Measurements from ENCODE around the gene TMEM170B.
"Not testable (repeated sequence)": the region's sequence is repeated elsewhere in the genome, so short reads cannot be mapped to it uniquely, and the experiment has no call there.

The TMEM170B gene

GRCh38 chr6:11543919-11544518 is 6.5 kb downstream of the TMEM170B start:
- peaks cover under 1% of the 10 kb centered on the region for H3K4me1 Mint-ChIP-seq
- H3K27ac Mint-ChIP-seq: no peak overlapping the region
- no peaks in the 10 kb centered on the region for H3K36me3 Mint-ChIP-seq (ENCODE audit: low read depth)
- no peak for DNase-seq
- H3K4me3 Mint-ChIP-seq: no peak overlapping the region
- TF ChIP-seq CTCF (IDR thresholded peaks at IDR 0.05): no peak
- peaks cover 27% of the 10 kb centered on the region for H3K27me3 Mint-ChIP-seq (ENCODE audit: low read depth, poor library complexity)
- H3K9me3 Mint-ChIP-seq: peaks cover 5% of the 10 kb centered on the region

- H3K36me3 Mint-ChIP-seq (ENCODE audit: low read depth); H3K9me3 Mint-ChIP-seq; DNase-seq; H3K4me3 Mint-ChIP-seq; H3K4me1 Mint-ChIP-seq; H3K27me3 Mint-ChIP-seq (ENCODE audit: low read depth, poor library complexity); H3K27ac Mint-ChIP-seq: not testable (repeated sequence)
Measured at GRCh38 chr6:11547846-11548245, 10.3 kb downstream of the TMEM170B start.

GRCh38 chr6:11548578-11548977 is 11.0 kb downstream of the TMEM170B start:
- H3K36me3 Mint-ChIP-seq (ENCODE audit: low read depth); H3K4me1 Mint-ChIP-seq; H3K27ac Mint-ChIP-seq; H3K27me3 Mint-ChIP-seq (ENCODE audit: low read depth, poor library complexity); H3K4me3 Mint-ChIP-seq; DNase-seq; H3K9me3 Mint-ChIP-seq: not testable (repeated sequence)

GRCh38 chr6:11551053-11551452 is 13.5 kb downstream of the TMEM170B start:
- H3K36me3 Mint-ChIP-seq (ENCODE audit: low read depth): no peaks in the 10 kb centered on the region

GRCh38 chr6:11552442-11552841 is 14.9 kb downstream of the TMEM170B start:
- Mint-ChIP-seq H3K4me1 (peaks cover 7% of the 10 kb centered on the region), H3K36me3 (ENCODE audit: low read depth) (no peaks in the 10 kb centered on the region), H3K27me3 (ENCODE audit: low read depth, poor library complexity) (peaks cover 6% of the 10 kb centered on the region), H3K27ac (no peak overlapping the region), H3K4me3 (no peak overlapping the region), H3K9me3 (peaks cover 9% of the 10 kb centered on the region)
- no peak for DNase-seq
- no peak for TF ChIP-seq CTCF (IDR thresholded peaks at IDR 0.05)

More at GRCh38 chr6:11551053-11551452, 13.5 kb downstream of the TMEM170B start:
- Mint-ChIP-seq H3K4me1 (peaks cover 7% of the 10 kb centered on the region), H3K27ac (no peak overlapping the region), H3K4me3 (no peak overlapping the region), H3K27me3 (ENCODE audit: low read depth, poor library complexity) (peaks cover under 1% of the 10 kb centered on the region), H3K9me3 (peaks cover 9% of the 10 kb centered on the region)
- TF ChIP-seq CTCF (IDR thresholded peaks at IDR 0.05): no peak
- DNase-seq: no peak

GRCh38 chr6:11553824-11554223 is 16.3 kb downstream of the TMEM170B start:
- peaks cover 6% of the 10 kb centered on the region for H3K27me3 Mint-ChIP-seq (ENCODE audit: low read depth, poor library complexity)
- no peak for DNase-seq
- peaks cover 4% of the 10 kb centered on the region for H3K9me3 Mint-ChIP-seq
- H3K27ac Mint-ChIP-seq: no peak overlapping the region
- no peak for TF ChIP-seq CTCF (IDR thresholded peaks at IDR 0.05)
- H3K4me1 Mint-ChIP-seq: peaks cover 7% of the 10 kb centered on the region
- no peaks in the 10 kb centered on the region for H3K36me3 Mint-ChIP-seq (ENCODE audit: low read depth)
- no peak overlapping the region for H3K4me3 Mint-ChIP-seq

GRCh38 chr6:11556309-11556708 is 18.8 kb downstream of the TMEM170B start:
- no peak for DNase-seq
- Mint-ChIP-seq H3K36me3 (ENCODE audit: low read depth) (no peaks in the 10 kb centered on the region), H3K4me3 (no peak overlapping the region), H3K27ac (no peak overlapping the region), H3K4me1 (peaks cover 7% of the 10 kb centered on the region), H3K27me3 (ENCODE audit: low read depth, poor library complexity) (peaks cover 6% of the 10 kb centered on the region), H3K9me3 (peaks cover 4% of the 10 kb centered on the region)
- TF ChIP-seq CTCF (IDR thresholded peaks at IDR 0.05): no peak
